Measurements from ENCODE around the gene PCDHGA1.

GRCh38 chr5:141534492-141535213 lies 204.3 kb downstream of the PCDHGA1 start:
- no peak for TF ChIP-seq CTCF (IDR thresholded peaks at IDR 0.05)
- TF ChIP-seq ZFX (IDR thresholded peaks at IDR 0.05; ENCODE audit: borderline replicate concordance) = no peak

Data from 22Rv1 (cell line).